GM10248 (cell line): ENCODE measurements around the gene COL16A1.

Experiments used
- CTCF ChIA-PET: fragments of 300-600 bp; sonication (Branson Sonifier 250); formaldehyde crosslinking; extraction: SDS; loops from one replicate; lab custom pipeline; 2021; ENCODE audit warnings: antibody characterized with exemption; lab: Yijun Ruan, JAX
- POLR2A ChIA-PET: fragments of 350-650 bp; sonication (Branson Sonifier 250); formaldehyde crosslinking; extraction: SDS; loops from one replicate; lab custom pipeline; 2020; ENCODE audit warnings: antibody characterized with exemption; lab: Yijun Ruan, JAX
- DNase-seq: peaks from one replicate; pipeline ENCODE4 v3.0.0; 2012; ENCODE audit errors: extremely low spot score
- TF ChIP-seq, protein P1 (sequence below): IDR thresholded peaks from 2 replicates; pipeline ENCODE4 v1.5.1; 2012; ENCODE audit warnings: mild to moderate bottlenecking, low read depth; ENCODE audit errors: extremely low read depth, missing control alignments, control extremely low read depth

COL16A1 gene

GRCh38 chr1:31723828-31724359, 20.1 kb upstream of the COL16A1 start:
- POLR2A ChIA-PET, result no interaction called here
- peak; percentile 64 for DNase-seq
- TF ChIP-seq, protein P1, sequence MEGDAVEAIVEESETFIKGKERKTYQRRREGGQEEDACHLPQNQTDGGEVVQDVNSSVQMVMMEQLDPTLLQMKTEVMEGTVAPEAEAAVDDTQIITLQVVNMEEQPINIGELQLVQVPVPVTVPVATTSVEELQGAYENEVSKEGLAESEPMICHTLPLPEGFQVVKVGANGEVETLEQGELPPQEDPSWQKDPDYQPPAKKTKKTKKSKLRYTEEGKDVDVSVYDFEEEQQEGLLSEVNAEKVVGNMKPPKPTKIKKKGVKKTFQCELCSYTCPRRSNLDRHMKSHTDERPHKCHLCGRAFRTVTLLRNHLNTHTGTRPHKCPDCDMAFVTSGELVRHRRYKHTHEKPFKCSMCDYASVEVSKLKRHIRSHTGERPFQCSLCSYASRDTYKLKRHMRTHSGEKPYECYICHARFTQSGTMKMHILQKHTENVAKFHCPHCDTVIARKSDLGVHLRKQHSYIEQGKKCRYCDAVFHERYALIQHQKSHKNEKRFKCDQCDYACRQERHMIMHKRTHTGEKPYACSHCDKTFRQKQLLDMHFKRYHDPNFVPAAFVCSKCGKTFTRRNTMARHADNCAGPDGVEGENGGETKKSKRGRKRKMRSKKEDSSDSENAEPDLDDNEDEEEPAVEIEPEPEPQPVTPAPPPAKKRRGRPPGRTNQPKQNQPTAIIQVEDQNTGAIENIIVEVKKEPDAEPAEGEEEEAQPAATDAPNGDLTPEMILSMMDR, result no peak
- CTCF ChIA-PET, result interaction anchor here (4.6 kb wide), 1 partner anchor 9 kb away, joined by 39 read pairs; no protein-coding TSS in a partner anchor

- POLR2A ChIA-PET, result no interaction called here
- CTCF ChIA-PET, result interaction anchor here (1.4 to 7.4 kb wide), 3 partner anchors 14 to 26 kb away, joined by 3 to 61 read pairs (median 25); partner anchors contain the start of gene COL16A1
These were observed 14.6 kb upstream of the COL16A1 start for GRCh38 chr1:31718327-31718897.

GRCh38 chr1:31717341-31717740, 13.5 kb upstream of the COL16A1 start:
- TF ChIP-seq, protein P1, result no peak
- CTCF ChIA-PET, result interaction anchor here (0.9 to 7.4 kb wide), 16 partner anchors 9 to 168 kb away, joined by 3 to 61 read pairs (median 4); partner anchors contain the start of genes COL16A1 and SPOCD1
- no peak for DNase-seq
- POLR2A ChIA-PET, result no interaction called here

More at GRCh38 chr1:31718327-31718897, 14.6 kb upstream of the COL16A1 start:
- no peak for DNase-seq
- TF ChIP-seq, protein P1, result no peak

DNA sequence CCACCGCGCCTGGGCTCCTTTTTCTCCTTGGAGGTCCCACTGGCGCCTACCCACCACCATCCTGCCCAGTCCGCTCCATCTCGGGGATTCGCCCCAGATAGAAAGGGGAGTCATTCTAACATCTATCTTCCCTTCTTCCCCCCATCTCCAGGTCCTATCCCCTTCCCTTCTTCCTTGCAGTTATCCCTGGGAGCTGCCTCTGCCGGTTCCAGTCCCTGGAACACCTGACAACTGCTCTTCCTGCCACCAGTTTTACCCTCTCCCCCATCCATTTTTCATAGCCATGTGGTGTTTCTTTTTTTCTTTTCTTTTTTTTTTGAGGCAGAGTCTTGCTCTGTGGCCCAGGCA, 12.0 kb upstream of the COL16A1 start:
- no peak for DNase-seq
- TF ChIP-seq, protein P1, result no peak
- CTCF ChIA-PET, result interaction anchor here (0.7 to 7.4 kb wide), 20 partner anchors 9 to 289 kb away, joined by 3 to 61 read pairs (median 4); partner anchors contain the start of genes COL16A1 and PEF1
- POLR2A ChIA-PET, result no interaction called here

DNA sequence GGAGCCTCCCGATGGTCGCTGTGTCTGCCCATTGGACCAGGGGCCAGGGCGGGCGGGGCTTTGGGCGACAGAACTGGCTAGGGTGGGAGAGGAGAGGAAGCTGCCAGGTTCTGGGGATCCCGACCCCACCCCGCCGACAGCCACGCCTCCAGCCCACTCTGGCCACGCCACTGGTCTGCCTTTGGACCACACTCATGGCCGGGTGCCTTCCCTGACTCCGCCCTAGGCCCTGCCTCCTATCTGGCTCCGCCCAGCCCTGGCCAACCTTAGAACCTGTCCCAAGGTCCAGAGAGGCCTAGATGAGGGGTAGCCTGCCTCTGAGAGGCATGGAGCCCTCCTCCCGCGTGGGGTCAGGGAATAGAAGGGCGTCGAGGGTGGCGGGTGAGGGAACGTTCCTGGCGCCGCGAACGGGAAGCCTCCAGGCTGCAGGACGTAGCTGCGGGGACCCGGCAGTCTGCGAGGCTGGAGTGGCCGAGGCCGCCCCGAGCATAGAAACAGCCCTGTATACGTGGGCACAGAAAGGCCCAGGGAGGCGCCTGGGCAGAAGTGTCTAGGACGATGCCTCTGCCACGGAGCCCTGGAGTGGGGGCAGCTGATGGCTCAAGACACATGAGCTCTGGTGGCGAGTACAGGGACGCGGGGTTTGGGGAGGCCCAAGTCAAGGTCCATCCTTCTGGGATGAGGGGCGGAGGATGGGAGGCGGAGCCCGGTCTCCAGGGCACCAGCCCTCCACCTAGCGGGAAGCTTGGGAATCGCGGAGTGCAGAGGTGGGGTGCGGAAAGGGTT, 11.5 kb upstream of the COL16A1 start:
- ChIA-PET CTCF (interaction anchor here (0.7 to 7.4 kb wide), 21 partner anchors 11 to 289 kb away, joined by 3 to 61 read pairs (median 4); partner anchors contain the start of genes COL16A1 and PEF1), POLR2A (no interaction called here)
- TF ChIP-seq, protein P1, result peak; percentile 57
- DNase-seq, result peak; percentile 74

DNA sequence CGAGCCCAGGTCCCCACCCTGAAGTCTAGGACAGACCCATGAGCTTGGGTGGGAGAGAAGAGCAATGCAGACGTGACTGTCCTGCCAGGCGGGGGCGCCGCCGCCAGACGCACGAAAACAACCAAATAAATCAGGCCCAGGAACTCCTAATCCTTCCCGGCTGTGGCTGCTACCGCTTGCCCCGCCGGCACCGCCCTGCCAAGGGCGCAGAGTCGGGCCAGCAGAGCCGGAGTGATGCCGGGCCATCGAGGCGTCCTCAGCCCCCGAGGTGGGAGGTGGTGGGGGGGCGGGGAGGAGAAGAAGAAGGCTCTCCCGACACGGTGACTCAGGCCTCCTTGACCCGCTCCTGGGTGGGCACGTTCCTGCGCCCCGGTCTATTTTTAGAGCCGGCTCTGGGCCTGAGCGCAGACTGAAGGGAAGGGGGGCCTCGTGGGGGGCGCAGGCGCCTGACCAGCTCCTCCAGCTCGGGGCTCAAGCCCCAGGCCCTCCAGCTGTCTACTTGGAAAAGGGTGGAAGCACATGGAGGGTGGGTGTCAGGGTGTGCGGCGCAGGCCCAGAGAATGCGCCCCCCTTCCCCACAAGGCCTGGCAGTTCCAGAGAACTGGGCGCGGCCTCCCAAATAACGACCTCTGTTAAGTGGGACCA, 10.7 kb upstream of the COL16A1 start:
- TF ChIP-seq, protein P1, result peak; percentile 60
- CTCF ChIA-PET, result interaction anchor here (1.0 to 7.4 kb wide), 10 partner anchors 12 to 74 kb away, joined by 3 to 61 read pairs (median 4); partner anchors contain the start of gene COL16A1
- peak; percentile 59 for DNase-seq
- POLR2A ChIA-PET, result no interaction called here
